Activated T-cell treated with anti-CD3 and anti-CD28 coated beads, Interleukin-2, amount 50 U/mL, for 72 hours (primary cell): ENCODE data around the gene ANTXRL. TPM values are rescaled to one million over a fixed set of nuclear protein-coding genes. Genes with fewer than 3 reads are reported as not detected.
"Not testable (repeated sequence)": the region's sequence is repeated elsewhere in the genome, so short reads cannot be mapped to it uniquely, and the experiment has no call there.

Experiments used
- ATAC-seq, 2 donors: fragments of 150-1000 bp; cut with Tn5 transposase; replicated peaks in 1 of 2; 2 replicates each; pipeline ENCODE4 v1.10.0; 2021; ENCODE audit warnings: moderate library complexity in 2 of 2, mild to moderate bottlenecking in 1 of 2
- DNase-seq, 2 donors: peaks; one replicate each; pipeline ENCODE4 v3.0.0; 2021 to 2022; ENCODE audit warnings: mixed read lengths in 1 of 2
- H3K27ac Mint-ChIP-seq: one replicate; pipeline ENCODE4 v1.8.0; 2022; ENCODE audit warnings: mild to moderate bottlenecking, moderate library complexity, mixed read lengths
- H3K27me3 Mint-ChIP-seq: one replicate; pipeline ENCODE4 v1.8.0; 2022; ENCODE audit warnings: low read depth, mixed read lengths
- H3K36me3 Mint-ChIP-seq, 2 donors: one replicate each; pipeline ENCODE4 v1.8.0; 2022; ENCODE audit warnings: mixed read lengths in 2 of 2, mild to moderate bottlenecking in 1 of 2; ENCODE audit not compliant: insufficient read depth in 2 of 2
- H3K4me1 Mint-ChIP-seq: one replicate; pipeline ENCODE4 v1.8.0; 2022; ENCODE audit warnings: low read depth, mixed read lengths
- H3K4me3 Mint-ChIP-seq, 2 donors: one replicate each; pipeline ENCODE4 v1.8.0; 2022; ENCODE audit warnings: mild to moderate bottlenecking in 2 of 2, mixed read lengths in 2 of 2, moderate library complexity in 2 of 2
- H3K9me3 Mint-ChIP-seq, 2 donors: one replicate each; pipeline ENCODE4 v1.8.0; 2022; ENCODE audit warnings: mixed read lengths in 2 of 2
- total RNA-seq, 2 donors: library from RNA; stranded (reverse); gene quantifications; one replicate each; pipeline ENCODE4 v1.2.3, GENCODE V29; 2022

The ANTXRL gene
- total RNA-seq, 2 donors from 2014 or later, result not detected

- no peak for ATAC-seq
- Mint-ChIP-seq H3K9me3 (no peaks in the 10 kb centered on the region), H3K36me3 (no peaks in the 10 kb centered on the region), H3K27me3 (no peaks in the 10 kb centered on the region), H3K27ac (no peak overlapping the region), H3K4me1 (no peaks in the 10 kb centered on the region), H3K4me3 (no peak overlapping the region)
- no peak for DNase-seq
These were observed 20.7 kb downstream of the ANTXRL start for GRCh38 chr10:46307281-46308112.

GRCh38 chr10:46308113-46308415 lies 21.3 kb downstream of the ANTXRL start:
- no peak for ATAC-seq
- no peak overlapping the region for H3K27ac Mint-ChIP-seq
- H3K4me1 Mint-ChIP-seq, result no peaks in the 10 kb centered on the region

GRCh38 chr10:46308666-46309450 lies 22.1 kb downstream of the ANTXRL start:
- no peaks in the 10 kb centered on the region for H3K9me3 Mint-ChIP-seq
- H3K36me3 Mint-ChIP-seq, result no peaks in the 10 kb centered on the region
- no peaks in the 10 kb centered on the region for H3K27me3 Mint-ChIP-seq
- no peak overlapping the region for H3K4me3 Mint-ChIP-seq
- no peak for DNase-seq
- H3K4me1 Mint-ChIP-seq, result no peaks in the 10 kb centered on the region
- no peak for ATAC-seq
- no peak overlapping the region for H3K27ac Mint-ChIP-seq

More at GRCh38 chr10:46308113-46308415, 21.3 kb downstream of the ANTXRL start:
- no peaks in the 10 kb centered on the region for H3K27me3 Mint-ChIP-seq
- DNase-seq, result no peak
- H3K4me3 Mint-ChIP-seq, result no peak overlapping the region
- no peaks in the 10 kb centered on the region for H3K36me3 Mint-ChIP-seq
- H3K9me3 Mint-ChIP-seq, result no peaks in the 10 kb centered on the region

GRCh38 chr10:46309511-46310142 lies 22.8 kb downstream of the ANTXRL start:
- no peaks in the 10 kb centered on the region for H3K4me1 Mint-ChIP-seq
- ATAC-seq, result no peak
- no peak overlapping the region for H3K4me3 Mint-ChIP-seq
- H3K27ac Mint-ChIP-seq, result no peak overlapping the region
- no peaks in the 10 kb centered on the region for H3K9me3 Mint-ChIP-seq
- no peak for DNase-seq
- no peaks in the 10 kb centered on the region for H3K36me3 Mint-ChIP-seq
- H3K27me3 Mint-ChIP-seq, result no peaks in the 10 kb centered on the region

- Mint-ChIP-seq H3K36me3 (no peaks in the 10 kb centered on the region), H3K27me3 (no peaks in the 10 kb centered on the region), H3K9me3 (no peaks in the 10 kb centered on the region), H3K4me3 (no peak overlapping the region), H3K4me1 (no peaks in the 10 kb centered on the region), H3K27ac (no peak overlapping the region)
- ATAC-seq (no peak), DNase-seq (no peak)
These were observed 23.3 kb downstream of the ANTXRL start for GRCh38 chr10:46310143-46310514.

GRCh38 chr10:46310851-46311250 lies 24.1 kb downstream of the ANTXRL start:
- H3K27ac Mint-ChIP-seq, result no peak overlapping the region
- ATAC-seq, result no peak

GRCh38 chr10:46311501-46311951 lies 24.7 kb downstream of the ANTXRL start:
- Mint-ChIP-seq H3K4me1 (no peaks in the 10 kb centered on the region), H3K4me3 (no peak overlapping the region), H3K9me3 (no peaks in the 10 kb centered on the region), H3K27me3 (no peaks in the 10 kb centered on the region), H3K36me3 (no peaks in the 10 kb centered on the region), H3K27ac (no peak overlapping the region)
- no peak for DNase-seq
- no peak for ATAC-seq

More at GRCh38 chr10:46310851-46311250, 24.1 kb downstream of the ANTXRL start:
- Mint-ChIP-seq H3K27me3 (no peaks in the 10 kb centered on the region), H3K36me3 (no peaks in the 10 kb centered on the region), H3K4me1 (no peaks in the 10 kb centered on the region), H3K4me3 (no peak overlapping the region), H3K9me3 (no peaks in the 10 kb centered on the region)
- no peak for DNase-seq

- H3K9me3 Mint-ChIP-seq, H3K27ac Mint-ChIP-seq, ATAC-seq, H3K4me1 Mint-ChIP-seq, H3K27me3 Mint-ChIP-seq, H3K36me3 Mint-ChIP-seq, DNase-seq, H3K4me3 Mint-ChIP-seq: not testable (repeated sequence)
These were observed 25.2 kb downstream of the ANTXRL start for GRCh38 chr10:46311961-46312431.

- Mint-ChIP-seq H3K27me3 (no peaks in the 10 kb centered on the region), H3K4me3 (no peak overlapping the region), H3K36me3 (no peaks in the 10 kb centered on the region), H3K27ac (no peak overlapping the region), H3K9me3 (no peaks in the 10 kb centered on the region), H3K4me1 (no peaks in the 10 kb centered on the region)
- DNase-seq (no peak), ATAC-seq (no peak)
These were observed 26.2 kb downstream of the ANTXRL start for GRCh38 chr10:46312953-46313352.

- no peak overlapping the region for H3K27ac Mint-ChIP-seq
- H3K9me3 Mint-ChIP-seq, result no peaks in the 10 kb centered on the region
- no peak overlapping the region for H3K4me3 Mint-ChIP-seq
- H3K4me1 Mint-ChIP-seq, result no peaks in the 10 kb centered on the region
- DNase-seq, result no peak
- H3K36me3 Mint-ChIP-seq, result no peaks in the 10 kb centered on the region
- no peaks in the 10 kb centered on the region for H3K27me3 Mint-ChIP-seq
- no peak for ATAC-seq
These were observed 27.3 kb downstream of the ANTXRL start for GRCh38 chr10:46314071-46314470.

- not testable (repeated sequence) for H3K4me3 Mint-ChIP-seq, H3K4me1 Mint-ChIP-seq, H3K36me3 Mint-ChIP-seq, DNase-seq, H3K27ac Mint-ChIP-seq, H3K9me3 Mint-ChIP-seq, H3K27me3 Mint-ChIP-seq, ATAC-seq
These were observed 28.5 kb downstream of the ANTXRL start for GRCh38 chr10:46315071-46315860.

- DNase-seq, result no peak
- Mint-ChIP-seq H3K27ac (no peak overlapping the region), H3K27me3 (no peaks in the 10 kb centered on the region), H3K4me1 (no peaks in the 10 kb centered on the region), H3K36me3 (no peaks in the 10 kb centered on the region), H3K9me3 (no peaks in the 10 kb centered on the region), H3K4me3 (no peak overlapping the region)
- ATAC-seq, result no peak
These were observed 30.6 kb downstream of the ANTXRL start for GRCh38 chr10:46317370-46317769.
